ENCODE measurements around the gene CRELD2.

- no peak for TF ChIP-seq FOXM1 (IDR thresholded peaks at IDR 0.05; ENCODE audit: borderline replicate concordance)
- TF ChIP-seq FOXK2 (IDR thresholded peaks at IDR 0.05), result no peak
- no peak for TF ChIP-seq NFRKB (IDR thresholded peaks at IDR 0.05)
Observed at GRCh38 chr22:49965091-49966040, 46.9 kb downstream of the CRELD2 start.
